K562 (cell line): ENCODE results near the gene RHOT1. TPM values are rescaled to one million over a fixed set of nuclear protein-coding genes. Genes with fewer than 3 reads are reported as not detected.

Experiments
- CBX8 ChIP-seq: fragments of 200-600 bp; sonication (generic); IDR thresholded peaks from 2 replicates; pipeline ENCODE4 v1.6.1; 2012; ENCODE audit warnings: borderline replicate concordance, mixed run types, low read depth, mild to moderate bottlenecking, moderate library complexity, mixed read lengths, low read length, control low read depth, inconsistent platforms; ENCODE audit not compliant: poor library complexity, severe bottlenecking; ENCODE audit errors: extremely low read depth
- DACH1 ChIP-seq: fragments of 450-650 bp; IDR thresholded peaks from 2 replicates; pipeline ENCODE4 v1.6.1; 2018; ENCODE audit not compliant: partially characterized antibody
- MAFF ChIP-seq: IDR thresholded peaks from 2 replicates; pipeline ENCODE4 v1.6.1; 2012; ENCODE audit warnings: low read length, improper control_type of control experiment
- PBX2 ChIP-seq, 2 experiments: IDR thresholded peaks in 1 of 2; conservative IDR thresholded peaks in 1 of 2; 2 replicates each; pipeline ENCODE4 v1.6.1; 2016; ENCODE audit warnings: low read depth in 2 of 2, mild to moderate bottlenecking in 1 of 2, missing compliant biosample characterization in 1 of 2, missing genetic modification characterization in 1 of 2, moderate library complexity in 1 of 2
- PRDM10 ChIP-seq: fragments of 450-650 bp; IDR thresholded peaks from 2 replicates; pipeline ENCODE4 v1.6.1; 2018; ENCODE audit not compliant: partially characterized antibody
- RB1 ChIP-seq: fragments of 450-650 bp; IDR thresholded peaks from 2 replicates; pipeline ENCODE4 v1.6.1; 2017; ENCODE audit warnings: low read depth, mild to moderate bottlenecking
- STAT6 ChIP-seq: sonication (generic); formaldehyde crosslinking; IDR thresholded peaks from 2 replicates; pipeline ENCODE4 v1.8.1; 2023; ENCODE audit warnings: mild to moderate bottlenecking, missing genetic modification reagents
- polyA plus RNA-seq, 8 experiments: library from polyadenylated mRNA; depleted of rRNA in 4 of 8; stranded (reverse) in 5 of 8; unstranded in 3 of 8; fragments of >200 nt; fragmentation: Nextera tagmentation in 2 of 8; fragmentation: Illumina TruSeq in 1 of 8; extraction: Ambion mirVana in 2 of 8; extraction: Trizol in 1 of 8; gene quantifications; 2 replicates each; pipeline versions ENCODE4 v1.2.1 to v1.2.3, GENCODE V29; 2011 to 2014; ENCODE audit warnings: inconsistent platforms in 1 of 8, missing spikeins in 1 of 8
- total RNA-seq, 7 experiments: library from RNA; depleted of rRNA in 6 of 7; stranded (reverse); fragments of >200 nt in 6 of 7; fragmentation: Illumina TruSeq in 2 of 7; extraction: Trizol in 2 of 7; gene quantifications; 2 replicates each; pipeline versions ENCODE4 v1.2.1 to v1.2.3, GENCODE V29; 2011 to 2021; ENCODE audit warnings: low replicate concordance in 1 of 7

Gene RHOT1
- total and polyA plus RNA-seq, 9 of the 15 experiments (the other 6 are each of a cell fraction or from before 2014, with no cell fraction given) = 23.0 to 101 (median 32.2) TPM

GRCh38 chr17:32187271-32187670, 45.0 kb downstream of the RHOT1 start (continued):
- TF ChIP-seq STAT6 (CRISPR knock-in tag) (no peak), PRDM10 (no peak), MAFF (no peak), CBX8 (no peak), PBX2 (CRISPR knock-in tag; IDR thresholded peaks at IDR 0.05; ENCODE audit: low read depth) (no peak), PBX2 (tag; conservative IDR thresholded peaks at IDR 0.05; ENCODE audit: low read depth) (no peak), RB1 (no peak), DACH1 (no peak)
